NCI-H345 (cell line): ENCODE data around the gene ATXN1.

Source experiments
- DNase-seq: peaks from one replicate; lab custom pipeline; 2025; lab: John Stamatoyannopoulos, UW

The ATXN1 gene

GRCh38 chr6:16783509-16783908 is 22.2 kb upstream of the ATXN1 start:
- no peak for DNase-seq

DNA sequence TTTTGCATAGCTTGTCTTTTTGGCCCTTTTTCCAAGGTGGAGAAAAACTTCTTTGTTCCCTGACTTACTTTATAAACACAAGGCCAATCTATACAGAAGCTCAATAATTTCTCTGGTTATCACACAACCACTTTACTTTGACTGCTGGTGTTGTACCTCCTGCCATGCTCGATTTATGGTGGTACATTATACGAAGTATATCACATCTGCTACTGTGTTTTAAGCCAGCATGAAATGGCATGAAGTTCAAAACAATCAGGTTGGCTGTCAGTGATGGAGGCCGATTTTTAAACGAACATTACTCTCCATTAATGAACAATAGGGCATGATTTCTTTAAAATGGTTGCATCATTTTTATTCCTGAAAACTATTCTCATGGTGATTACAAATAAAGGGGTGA is 21.0 kb upstream of the ATXN1 start:
- no peak for DNase-seq

DNA sequence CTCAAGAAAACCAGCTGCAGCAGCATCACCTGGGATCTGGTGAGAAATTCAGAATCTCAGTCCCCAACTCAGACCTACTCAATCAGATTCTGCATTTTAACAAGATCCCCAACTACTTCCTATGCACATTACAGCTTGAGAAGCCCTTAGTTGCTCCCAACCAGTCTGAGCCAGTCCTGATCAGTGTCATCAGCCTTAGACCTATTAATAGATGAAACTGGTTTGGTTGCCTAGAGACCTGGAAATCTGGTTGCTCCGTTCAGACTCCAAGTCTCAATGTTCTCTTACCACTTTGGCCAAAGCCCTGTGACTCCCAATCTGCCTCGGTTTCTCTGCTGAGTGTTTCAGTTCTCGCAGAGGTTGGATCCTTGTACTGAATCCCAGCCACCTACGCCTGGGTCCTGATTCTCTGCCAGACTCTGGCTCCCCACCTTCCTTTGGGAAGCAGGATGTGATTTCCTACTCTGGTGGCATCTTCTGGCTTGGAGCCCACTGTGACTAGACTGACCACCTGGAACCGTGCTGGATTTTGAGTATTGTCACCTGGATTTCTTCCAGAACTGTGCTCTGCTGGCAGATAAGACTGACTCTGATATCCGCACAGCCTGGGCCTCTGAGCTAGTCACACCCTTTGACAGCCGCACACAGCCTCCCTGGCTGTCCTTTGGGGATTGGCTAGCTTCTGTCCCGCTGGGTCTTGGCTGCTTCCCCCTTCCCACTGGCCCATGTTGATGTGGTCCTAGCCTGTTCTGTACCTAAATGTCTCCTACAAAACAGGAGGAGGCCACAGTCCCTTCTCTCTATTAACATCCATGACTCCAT is 20.3 kb upstream of the ATXN1 start:
- DNase-seq: no peak

- DNase-seq: no peak
Observed at GRCh38 chr6:16778521-16778920, 17.3 kb upstream of the ATXN1 start.

GRCh38 chr6:16777794-16778193 is 16.5 kb upstream of the ATXN1 start:
- no peak for DNase-seq

- DNase-seq: no peak
Observed at GRCh38 chr6:16776394-16777017, 15.2 kb upstream of the ATXN1 start.

- DNase-seq: no peak
Observed at GRCh38 chr6:16774437-16774836, 13.2 kb upstream of the ATXN1 start.

GRCh38 chr6:16773362-16773761 is 12.1 kb upstream of the ATXN1 start:
- no peak for DNase-seq

DNA sequence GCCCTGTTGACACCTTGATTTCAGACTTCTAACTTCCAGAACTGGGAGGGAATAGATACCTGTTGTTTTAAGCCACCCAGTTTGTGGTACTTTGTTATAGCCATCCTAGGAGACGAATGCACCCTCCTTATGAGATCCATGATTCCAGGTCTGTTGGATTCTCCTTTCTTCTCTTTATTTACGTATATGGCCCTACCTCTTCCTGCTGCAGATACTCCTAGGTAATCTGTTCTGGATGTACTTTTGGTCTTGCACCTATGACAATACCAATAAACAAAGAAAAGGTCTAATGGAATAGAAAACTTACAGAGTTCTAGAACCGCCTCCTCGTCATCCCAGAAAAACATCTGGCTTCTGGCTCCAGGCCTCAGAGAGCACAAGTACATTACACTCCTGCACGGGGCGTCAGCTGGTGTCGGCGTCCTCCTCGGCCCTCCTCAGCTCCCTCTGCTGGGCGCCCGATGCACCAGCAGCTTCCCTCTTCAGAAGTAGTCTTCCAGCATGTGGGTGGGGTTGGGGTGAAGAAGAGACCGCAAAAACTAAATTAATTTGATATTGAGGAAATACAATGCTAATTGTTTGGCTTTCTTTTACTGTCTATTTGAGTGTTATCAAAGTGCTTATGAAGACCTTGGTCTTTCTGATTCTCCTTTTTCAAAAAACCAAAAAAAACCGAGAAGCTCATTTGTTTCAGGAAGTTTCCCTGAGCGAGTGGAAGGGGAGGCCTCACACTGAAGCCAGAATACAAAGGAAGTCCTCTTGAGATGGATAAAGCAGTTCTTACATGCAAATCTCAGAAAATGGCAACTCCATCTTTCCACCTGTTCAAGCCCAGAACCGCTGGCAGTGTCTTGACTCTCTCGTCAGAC is 9.7 kb upstream of the ATXN1 start:
- peak; percentile 16 for DNase-seq

GRCh38 chr6:16769986-16770376 is 8.7 kb upstream of the ATXN1 start:
- no peak for DNase-seq

DNA sequence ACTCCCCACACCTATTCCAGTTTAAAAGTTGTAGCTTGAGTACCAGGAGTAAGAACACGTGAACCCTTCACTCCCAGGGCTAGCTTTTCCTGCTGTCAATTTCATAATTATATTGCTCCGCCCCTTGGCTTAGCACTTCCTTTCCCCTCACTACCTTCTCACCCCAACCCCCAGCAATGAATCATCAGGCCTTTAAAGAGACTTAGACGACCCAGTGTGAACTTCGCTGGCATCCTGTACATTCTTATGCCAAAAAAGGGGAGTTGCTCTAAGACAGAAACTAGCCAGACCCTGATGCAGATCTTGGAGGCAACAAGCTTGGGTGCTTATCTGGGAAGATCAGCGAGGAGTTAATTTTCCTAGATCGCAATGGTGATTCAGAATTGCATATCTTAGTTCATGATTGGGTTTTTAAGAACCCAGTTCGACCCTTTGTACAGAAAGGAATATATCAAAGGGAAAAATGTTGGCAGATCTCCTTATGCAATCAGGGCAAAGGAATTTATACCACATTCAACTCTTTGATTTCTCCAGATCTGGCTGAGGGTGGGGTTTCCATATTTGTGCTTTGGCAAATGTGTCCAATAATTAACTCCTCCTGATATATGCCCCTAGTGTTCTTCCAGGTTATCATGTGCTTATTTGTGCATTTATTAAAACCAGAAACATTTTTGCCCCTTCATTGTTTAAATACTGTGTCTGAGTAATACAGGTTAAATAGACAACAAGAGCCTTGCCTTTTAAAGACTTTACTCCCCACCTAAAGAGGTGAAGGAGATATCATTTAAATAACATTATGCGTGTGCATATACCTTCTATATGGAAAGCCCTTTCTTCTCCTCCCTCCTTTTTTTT is 8.1 kb upstream of the ATXN1 start:
- DNase-seq: no peak

DNA sequence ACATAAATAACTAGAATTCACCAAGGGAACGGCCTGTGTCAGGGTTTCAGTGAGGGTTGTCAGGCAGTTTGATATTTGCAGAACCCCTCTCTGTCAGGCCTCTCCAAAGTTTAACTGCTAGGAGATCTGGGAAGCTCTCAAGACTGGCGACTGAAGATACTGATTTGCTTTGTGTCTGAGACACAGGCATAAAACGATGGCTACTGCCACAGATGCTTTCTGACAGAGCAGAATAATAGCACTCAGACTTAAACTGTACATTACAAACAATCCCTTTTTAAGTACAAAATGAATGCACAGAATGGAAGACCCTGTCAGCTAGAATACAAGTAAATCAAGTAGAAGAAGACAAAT is 7.2 kb upstream of the ATXN1 start:
- no peak for DNase-seq

DNA sequence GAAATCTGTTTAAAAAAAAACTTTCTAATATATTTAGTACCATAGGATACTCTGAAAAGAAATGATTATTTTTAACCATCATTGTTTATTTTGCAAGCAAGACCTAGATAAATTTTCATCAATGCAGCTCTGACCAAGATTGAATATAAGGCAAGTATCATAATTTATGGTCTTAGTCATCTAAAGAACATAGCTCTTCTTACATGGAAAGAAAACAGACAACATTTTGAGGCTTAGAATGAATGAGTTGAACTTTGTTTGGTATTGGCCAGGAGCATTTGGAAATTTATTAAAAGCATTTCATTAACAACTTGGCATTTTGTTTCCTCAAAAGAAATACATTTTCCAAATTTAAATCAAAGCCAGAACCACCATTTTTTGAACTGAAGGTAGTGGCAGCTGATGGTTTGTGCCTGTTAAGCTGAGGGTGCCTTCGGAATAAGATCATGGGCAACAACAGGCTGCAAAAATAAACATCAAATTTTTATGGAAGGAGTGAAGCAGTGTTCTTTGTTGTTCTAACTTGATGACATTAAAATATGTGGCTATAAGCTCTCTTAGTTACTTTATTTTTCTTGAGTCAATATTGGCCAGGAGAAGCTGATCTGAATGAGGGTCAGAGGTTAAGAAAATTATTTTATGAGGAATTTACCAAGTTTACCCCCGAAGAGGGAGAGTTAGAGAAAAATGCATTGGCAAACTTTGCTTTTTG is 6.7 kb upstream of the ATXN1 start:
- no peak for DNase-seq

- no peak for DNase-seq
Observed at GRCh38 chr6:16766836-16767745, 5.8 kb upstream of the ATXN1 start.

DNA sequence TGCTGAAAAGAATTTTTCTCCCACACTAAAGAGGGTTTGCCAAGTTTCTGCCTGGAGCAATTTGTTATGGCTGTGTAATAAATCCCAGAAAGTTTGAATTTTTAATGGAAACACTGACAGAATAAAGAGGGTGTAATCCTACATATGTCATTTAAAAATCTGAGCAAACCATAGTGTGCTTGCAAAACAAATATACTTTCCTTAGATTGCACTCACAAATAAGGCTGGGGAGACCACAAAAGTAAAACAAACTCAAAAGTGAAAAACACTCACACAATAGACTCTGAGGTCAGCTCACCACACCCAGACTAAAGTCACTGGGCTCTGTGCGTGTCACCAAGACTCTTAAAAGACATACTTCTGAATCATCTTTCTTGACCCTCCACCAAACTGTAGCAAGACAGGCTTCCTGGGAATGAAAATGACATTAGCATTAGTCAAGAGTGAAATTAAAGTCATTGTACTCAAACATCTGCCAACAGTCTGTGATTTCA is 4.8 kb upstream of the ATXN1 start:
- DNase-seq: no peak

DNA sequence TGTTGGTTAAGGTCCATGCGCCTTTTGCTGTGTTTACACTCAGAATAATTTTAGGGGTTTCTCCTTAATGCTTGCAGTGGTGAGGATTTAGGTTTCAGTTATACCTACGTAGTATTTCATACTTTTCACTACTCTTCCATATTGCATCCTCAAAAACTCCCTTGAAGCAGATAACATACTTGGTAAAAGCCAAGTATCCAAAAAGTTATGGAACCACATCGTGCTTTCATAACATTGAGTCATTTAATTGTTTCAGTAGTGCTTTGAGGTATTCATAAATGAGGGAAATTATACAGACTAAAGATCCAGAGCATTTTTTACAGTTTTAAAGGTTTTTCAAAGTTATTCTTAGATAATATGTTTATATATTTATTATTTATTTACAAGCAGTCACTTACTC is 4.0 kb upstream of the ATXN1 start:
- no peak for DNase-seq

DNA sequence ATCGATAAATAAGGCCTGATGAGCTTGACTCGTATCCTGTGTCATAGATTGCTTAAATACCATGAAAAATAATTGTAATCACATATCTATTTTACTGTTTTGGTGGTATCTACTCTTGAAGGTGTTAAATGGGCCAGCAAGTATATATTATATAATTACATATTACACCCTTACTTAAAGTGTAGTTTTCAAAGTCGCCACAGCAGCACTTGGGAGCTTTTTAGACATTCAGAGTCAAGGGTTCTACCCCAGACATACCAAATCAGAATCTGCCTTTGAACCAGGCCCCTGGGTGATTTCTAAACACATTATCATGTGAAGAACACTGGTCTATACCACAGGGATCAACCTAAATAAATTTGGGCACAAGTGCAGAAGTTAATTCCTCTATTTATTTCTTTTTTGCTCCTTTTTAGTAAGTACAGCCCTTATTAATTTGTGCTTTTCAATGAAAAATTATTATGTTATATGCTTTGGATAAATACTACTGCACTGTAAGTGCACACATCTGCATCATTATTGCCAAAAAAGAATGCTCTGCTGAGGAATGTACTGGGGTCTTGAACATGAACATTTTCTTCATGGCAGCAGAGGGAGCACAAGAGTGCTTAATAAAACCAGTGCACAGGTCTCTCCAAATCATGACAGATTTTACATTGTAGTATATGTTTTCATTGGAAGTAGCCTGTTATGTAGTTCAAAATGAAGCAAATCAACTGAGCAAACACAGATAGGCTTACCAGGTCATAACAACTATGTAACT is 3.1 kb upstream of the ATXN1 start:
- no peak for DNase-seq

GRCh38 chr6:16762550-16763477 is 1.6 kb upstream of the ATXN1 start:
- DNase-seq: peak; percentile 35
